GM18502 (cell line): ENCODE data around the gene PAPPA2.
"Not testable (repeated sequence)": the region's sequence is repeated elsewhere in the genome, so short reads cannot be mapped to it uniquely, and the experiment has no call there.

Source experiments
- ATAC-seq: cut with Tn5 transposase; IDR thresholded peaks from one replicate; pipeline ENCODE4 v1.9.1; 2021; ENCODE audit warnings: mild to moderate bottlenecking; ENCODE audit not compliant: unreplicated experiment, poor library complexity

Gene PAPPA2

GRCh38 chr1:176545034-176545639 lies 82.2 kb downstream of the PAPPA2 start:
- ATAC-seq: no peak

GRCh38 chr1:176546825-176547224 lies 83.8 kb downstream of the PAPPA2 start:
- no peak for ATAC-seq

GRCh38 chr1:176551146-176551545 lies 88.2 kb downstream of the PAPPA2 start:
- ATAC-seq: no peak

GRCh38 chr1:176552217-176552991 lies 89.4 kb downstream of the PAPPA2 start:
- ATAC-seq: no peak

- no peak for ATAC-seq
Measured at GRCh38 chr1:176552999-176553398, 90.0 kb downstream of the PAPPA2 start.

- ATAC-seq: no peak
Measured at GRCh38 chr1:176556288-176556687, 93.3 kb downstream of the PAPPA2 start.

GRCh38 chr1:176557543-176558258 lies 94.7 kb downstream of the PAPPA2 start:
- ATAC-seq: no peak

GRCh38 chr1:176558561-176558960 lies 95.6 kb downstream of the PAPPA2 start:
- ATAC-seq: no peak

- ATAC-seq: peak; percentile 25
Measured at GRCh38 chr1:176559474-176559873, 96.5 kb downstream of the PAPPA2 start.

- peak; percentile 88 for ATAC-seq
Measured at GRCh38 chr1:176559878-176560277, 96.9 kb downstream of the PAPPA2 start.

GRCh38 chr1:176560681-176561080 lies 97.7 kb downstream of the PAPPA2 start:
- ATAC-seq: no peak

- not testable (repeated sequence) for ATAC-seq
Measured at GRCh38 chr1:176561761-176562160, 98.8 kb downstream of the PAPPA2 start.

- ATAC-seq: no peak
Measured at GRCh38 chr1:176566004-176566975, 103.3 kb downstream of the PAPPA2 start.

GRCh38 chr1:176567190-176567794 lies 104.3 kb downstream of the PAPPA2 start:
- ATAC-seq: no peak

- no peak for ATAC-seq
Measured at GRCh38 chr1:176568185-176568584, 105.2 kb downstream of the PAPPA2 start.

GRCh38 chr1:176574756-176575155 lies 111.8 kb downstream of the PAPPA2 start:
- no peak for ATAC-seq

- ATAC-seq: no peak
Measured at GRCh38 chr1:176575991-176576390, 113.0 kb downstream of the PAPPA2 start.

- ATAC-seq: no peak
Measured at GRCh38 chr1:176576670-176577069, 113.7 kb downstream of the PAPPA2 start.

GRCh38 chr1:176577646-176578197 lies 114.7 kb downstream of the PAPPA2 start:
- ATAC-seq: no peak
